Measurements from ENCODE around the gene GBE1.
A peak's percentile ranks its signal among the peaks of the same experiment; 100 is the strongest.

GBE1 gene

GRCh38 chr3:81760924-81761903 lies at the start of gene GBE1 (continued):
- TF ChIP-seq KLF8 (tag by site-specific recombination; IDR thresholded peaks at IDR 0.05) = peak; percentile 94
- no peak for TF ChIP-seq ZNF571 (tag by site-specific recombination; IDR thresholded peaks at IDR 0.05)
- TF ChIP-seq ZNF10 (tag by site-specific recombination; IDR thresholded peaks at IDR 0.05) = no peak
- no peak for TF ChIP-seq ZNF645 (tag by site-specific recombination; IDR thresholded peaks at IDR 0.05)
- TF ChIP-seq ZBTB10 (tag by site-specific recombination; IDR thresholded peaks at IDR 0.05) = no peak; the same call in 1 of the 2 replicates
- no peak for TF ChIP-seq ZNF132 (tag by site-specific recombination; IDR thresholded peaks at IDR 0.05; ENCODE audit: borderline replicate concordance)
- TF ChIP-seq ZNF747 (tag by site-specific recombination; IDR thresholded peaks at IDR 0.05) = no peak
- peak; percentile 39; the same call in 1 of the 2 replicates for TF ChIP-seq ZNF843 (tag by site-specific recombination; IDR thresholded peaks at IDR 0.05)
- peak; percentile 27; the same call in 1 of the 2 replicates for TF ChIP-seq ZNF394 (tag by site-specific recombination; IDR thresholded peaks at IDR 0.05; ENCODE audit: borderline replicate concordance)
- no peak for TF ChIP-seq ZNF24 (tag by site-specific recombination; IDR thresholded peaks at IDR 0.05)
- TF ChIP-seq ZNF354C (tag by site-specific recombination; IDR thresholded peaks at IDR 0.05; ENCODE audit: borderline replicate concordance, low read depth) = no peak
- no peak for TF ChIP-seq BCL11B (tag by site-specific recombination; IDR thresholded peaks at IDR 0.05; ENCODE audit: low read depth)
- no peak for TF ChIP-seq REST (tag by site-specific recombination; IDR thresholded peaks at IDR 0.05)
- TF ChIP-seq ZNF174 (tag by site-specific recombination; IDR thresholded peaks at IDR 0.05) = no peak
- TF ChIP-seq TSHZ1 (tag by site-specific recombination; IDR thresholded peaks at IDR 0.05; ENCODE audit: borderline replicate concordance) = no peak
- no peak for TF ChIP-seq PRDM2 (tag by site-specific recombination; IDR thresholded peaks at IDR 0.05; ENCODE audit: borderline replicate concordance)
- peak; percentile 80 for TF ChIP-seq PATZ1 (tag by site-specific recombination; IDR thresholded peaks at IDR 0.05)
